SK-N-SH (cell line): Measurements from ENCODE around the gene UBE2E3. TPM values are rescaled to one million over a fixed set of nuclear protein-coding genes. Genes with fewer than 3 reads are reported as not detected.
A peak's percentile ranks its signal among the peaks of the same experiment; 100 is the strongest.

Source experiments
- CTCF ChIA-PET: fragments of 300-600, 350-600 bp; formaldehyde crosslinking; extraction: SDS; loops from one replicate; lab custom pipeline; 2021; lab: Yijun Ruan, JAX
- POLR2A ChIA-PET: fragments of 350-600 bp; sonication (Branson Sonifier 250); formaldehyde crosslinking; extraction: SDS; loops from one replicate; lab custom pipeline; 2020; ENCODE audit warnings: antibody characterized with exemption, inconsistent platforms; lab: Yijun Ruan, JAX
- DNase-seq: peaks from one replicate; pipeline ENCODE4 v3.0.0; 2012
- H2AFZ ChIP-seq: fragments of 200-600 bp; sonication (generic); 2 replicates; pipeline ENCODE4 v1.8.1; 2016; ENCODE audit warnings: antibody characterized with exemption, mild to moderate bottlenecking, low read depth
- H3F3A ChIP-seq: fragments of 200-600 bp; sonication (generic); replicated peaks from 2 replicates; pipeline ENCODE3; 2016; ENCODE audit warnings: antibody characterized with exemption, mild to moderate bottlenecking; ENCODE audit not compliant: insufficient read depth
- H3K27ac ChIP-seq, 2 experiments: fragments of 200-500 bp in 1 of 2; fragments of 200-600 bp in 1 of 2; sonication (Bioruptor generic) in 1 of 2; sonication (generic), shearing (Covaris generic) in 1 of 2; 2 replicates each; pipeline versions ENCODE4 v1.5.1 to v1.6.1; 2014 to 2016; ENCODE audit warnings: low read depth in 2 of 2, inconsistent platforms in 1 of 2, low read length in 1 of 2, mild to moderate bottlenecking in 1 of 2, mixed read lengths in 1 of 2
- H3K27me3 ChIP-seq: fragments of 200-600 bp; sonication (generic), shearing (Covaris generic); 2 replicates; pipeline ENCODE4 v1.6.1; 2016; ENCODE audit warnings: mixed run types; ENCODE audit not compliant: insufficient read depth
- H3K36me3 ChIP-seq, 2 experiments: fragments of 200-500 bp in 1 of 2; fragments of 200-600 bp in 1 of 2; sonication (Bioruptor generic) in 1 of 2; sonication (generic) in 1 of 2; replicated peaks in 1 of 2; 2 replicates each; pipeline versions ENCODE3 to v1.5.1; 2014 to 2016; ENCODE audit warnings: low read length in 1 of 2, mild to moderate bottlenecking in 1 of 2; ENCODE audit not compliant: insufficient read depth in 2 of 2, control insufficient read depth in 1 of 2
- H3K4me1 ChIP-seq, 2 experiments: fragments of 200-500 bp in 1 of 2; fragments of 200-600 bp in 1 of 2; sonication (Bioruptor generic) in 1 of 2; sonication (generic), shearing (Covaris generic) in 1 of 2; 2 replicates each; pipeline versions ENCODE4 v1.5.1 to v1.6.1; 2014 to 2016; ENCODE audit warnings: low read depth in 1 of 2, low read length in 1 of 2, mixed run types in 1 of 2; ENCODE audit not compliant: insufficient read depth in 2 of 2, control insufficient read depth in 1 of 2
- H3K4me2 ChIP-seq: fragments of 200-600 bp; sonication (generic), shearing (Covaris generic); 2 replicates; pipeline ENCODE4 v1.6.1; 2017; ENCODE audit warnings: mixed run types
- H3K4me3 ChIP-seq, 2 experiments: fragments of 200-500 bp in 1 of 2; fragments of 200-600 bp in 1 of 2; sonication (Bioruptor generic) in 1 of 2; sonication (generic), shearing (Covaris generic) in 1 of 2; 2 replicates each; pipeline versions ENCODE4 v1.5.1 to v1.8.1; 2014 to 2016; ENCODE audit warnings: low read depth in 2 of 2, inconsistent platforms in 1 of 2, low read length in 1 of 2, mild to moderate bottlenecking in 1 of 2, mixed read lengths in 1 of 2, moderate library complexity in 1 of 2
- H3K79me2 ChIP-seq: fragments of 200-600 bp; sonication (generic); 2 replicates; pipeline ENCODE4 v1.8.1; 2017; ENCODE audit warnings: mild to moderate bottlenecking; ENCODE audit not compliant: insufficient read depth
- H3K9ac ChIP-seq: fragments of 200-600 bp; sonication (generic); 2 replicates; pipeline ENCODE4 v1.6.1; 2017; ENCODE audit warnings: mixed run types
- H3K9me2 ChIP-seq: fragments of 200-600 bp; sonication (generic); 2 replicates; pipeline ENCODE4 v1.6.1; 2017; ENCODE audit warnings: mixed run types
- H3K9me3 ChIP-seq: fragments of 200-600 bp; sonication (generic); 2 replicates; pipeline ENCODE4 v1.6.1; 2017; ENCODE audit warnings: mixed run types, mild to moderate bottlenecking, moderate library complexity
- H4K20me1 ChIP-seq: fragments of 200-600 bp; sonication (generic); 2 replicates; pipeline ENCODE4 v1.6.1; 2017; ENCODE audit warnings: mild to moderate bottlenecking, mixed run types; ENCODE audit not compliant: insufficient read depth
- CHD2 ChIP-seq: fragments of 150-350 bp; IDR thresholded peaks from 2 replicates; pipeline ENCODE4 v1.6.1; 2018; ENCODE audit warnings: low read length; ENCODE audit not compliant: partially characterized antibody
- ELF1 ChIP-seq: IDR thresholded peaks from 2 replicates; pipeline ENCODE4 v1.4.0; 2012
- EP300 ChIP-seq, 2 experiments: IDR thresholded peaks; 2 replicates each; pipeline versions ENCODE4 v1.4.0 to v1.6.1; 2012; ENCODE audit warnings: borderline replicate concordance in 1 of 2, low read depth in 1 of 2, low read length in 1 of 2
- FOXJ3 ChIP-seq: sonication (generic); formaldehyde crosslinking; IDR thresholded peaks from 2 replicates; pipeline ENCODE4 v1.5.1; 2020; ENCODE audit warnings: mild to moderate bottlenecking, missing genetic modification reagents
- FOXM1 ChIP-seq: IDR thresholded peaks from 2 replicates; pipeline ENCODE4 v1.4.0; 2012; ENCODE audit warnings: low read depth, mild to moderate bottlenecking
- GATA2 ChIP-seq: sonication (generic); formaldehyde crosslinking; IDR thresholded peaks from 2 replicates; pipeline ENCODE4 v1.5.0; 2020; ENCODE audit warnings: mild to moderate bottlenecking, missing genetic modification reagents
- MXI1 ChIP-seq: IDR thresholded peaks from 2 replicates; pipeline ENCODE4 v1.6.1; 2012; ENCODE audit warnings: mild to moderate bottlenecking, low read depth, low read length, improper control_type of control experiment
- RAD21 ChIP-seq: IDR thresholded peaks from 2 replicates; pipeline ENCODE4 v1.6.1; 2012; ENCODE audit warnings: mild to moderate bottlenecking, low read length
- RCOR1 ChIP-seq: fragments of 150-350 bp; IDR thresholded peaks from 2 replicates; pipeline ENCODE4 v1.6.1; 2017; ENCODE audit warnings: antibody characterized with exemption, low read length
- TCF12 ChIP-seq: IDR thresholded peaks from 2 replicates; pipeline ENCODE4 v1.4.0; 2012
- YY1 ChIP-seq: IDR thresholded peaks from 2 replicates; pipeline ENCODE4 v1.4.0; 2012; ENCODE audit warnings: low read depth, mild to moderate bottlenecking
- WGBS: methylation state at CpG from one replicate; pipeline ENCODE4 v1.1.6; 2017; ENCODE audit warnings: low lambda C conversion rate; 5-methylcytosine and 5-hydroxymethylcytosine counted together
- polyA plus RNA-seq, 3 experiments: library from polyadenylated mRNA; depleted of rRNA; stranded (reverse); fragments of >200 nt; gene quantifications; 2 replicates each; pipeline ENCODE4 v1.2.3, GENCODE V29; 2012
- TF ChIP-seq, protein P1 (sequence below): IDR thresholded peaks from 2 replicates; pipeline ENCODE4 v1.4.0; 2012; ENCODE audit warnings: low read depth, borderline replicate concordance
- TF ChIP-seq, protein P2 (sequence below): IDR thresholded peaks from 2 replicates; pipeline ENCODE4 v1.4.0; 2012; ENCODE audit warnings: low read depth
- TF ChIP-seq, protein P3 (sequence below): IDR thresholded peaks from 2 replicates; pipeline ENCODE4; 2012

UBE2E3 gene
- polyA plus RNA-seq, 1 of the 3 experiments (the other 2 are of a cell fraction) = 62.9 TPM

DNA sequence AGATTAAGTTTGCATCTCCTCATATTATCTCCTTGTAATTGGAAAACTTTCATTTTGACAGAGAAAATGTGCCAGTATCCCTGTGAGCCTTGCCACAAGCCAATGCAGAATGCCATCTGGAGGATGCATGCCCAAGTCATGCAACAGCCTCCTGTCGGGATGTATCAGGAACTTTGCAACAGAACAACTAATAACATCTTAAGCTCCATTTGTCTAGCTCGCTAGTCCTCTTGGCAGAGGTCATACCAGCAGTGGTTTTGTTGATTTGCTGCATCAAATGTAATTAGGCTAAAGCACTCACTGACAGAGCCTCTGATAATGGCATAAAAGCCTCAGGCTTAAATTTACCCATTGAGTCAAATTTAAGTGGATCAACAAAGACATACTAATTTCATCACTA is 125.8 kb downstream of the UBE2E3 start:
- Histone ChIP-seq H3K27me3 (no peaks in the 10 kb centered on the region), H3K9me3 (no peaks in the 10 kb centered on the region), H3K4me1 (peaks cover 16 to 19% of the 10 kb centered on the region in 2 experiments; a peak in 3 of 4 replicates), H3K4me2 (peak overlapping the region; percentile 18; the same call in 1 of the 2 replicates), H3K9me2 (no peaks in the 10 kb centered on the region), H2AFZ (no peak overlapping the region), H3F3A (peaks cover 3% of the 10 kb centered on the region), H4K20me1 (no peaks in the 10 kb centered on the region), H3K36me3 (no peaks in the 10 kb centered on the region), H3K9ac (no peak overlapping the region), H3K27ac (peak overlapping the region; percentile 58 to 91), H3K79me2 (no peaks in the 10 kb centered on the region), H3K4me3 (no peak overlapping the region)
- ChIA-PET CTCF (interaction anchor here (1.3 to 4.0 kb wide), 7 partner anchors 125 to 609 kb away, joined by 3 to 65 read pairs (median 24); partner anchors contain the start of gene ITGA4), POLR2A (no interaction called here)
- DNase-seq = peak; percentile 57
- TF ChIP-seq, protein P1, sequence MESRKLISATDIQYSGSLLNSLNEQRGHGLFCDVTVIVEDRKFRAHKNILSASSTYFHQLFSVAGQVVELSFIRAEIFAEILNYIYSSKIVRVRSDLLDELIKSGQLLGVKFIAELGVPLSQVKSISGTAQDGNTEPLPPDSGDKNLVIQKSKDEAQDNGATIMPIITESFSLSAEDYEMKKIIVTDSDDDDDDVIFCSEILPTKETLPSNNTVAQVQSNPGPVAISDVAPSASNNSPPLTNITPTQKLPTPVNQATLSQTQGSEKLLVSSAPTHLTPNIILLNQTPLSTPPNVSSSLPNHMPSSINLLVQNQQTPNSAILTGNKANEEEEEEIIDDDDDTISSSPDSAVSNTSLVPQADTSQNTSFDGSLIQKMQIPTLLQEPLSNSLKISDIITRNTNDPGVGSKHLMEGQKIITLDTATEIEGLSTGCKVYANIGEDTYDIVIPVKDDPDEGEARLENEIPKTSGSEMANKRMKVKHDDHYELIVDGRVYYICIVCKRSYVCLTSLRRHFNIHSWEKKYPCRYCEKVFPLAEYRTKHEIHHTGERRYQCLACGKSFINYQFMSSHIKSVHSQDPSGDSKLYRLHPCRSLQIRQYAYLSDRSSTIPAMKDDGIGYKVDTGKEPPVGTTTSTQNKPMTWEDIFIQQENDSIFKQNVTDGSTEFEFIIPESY = no peak
- TF ChIP-seq RAD21 (peak; percentile 34), FOXM1 (no peak), TCF12 (peak; percentile 68), ELF1 (no peak), YY1 (no peak), CHD2 (peak; percentile 80), EP300 (IDR thresholded peaks at IDR 0.05; ENCODE audit: borderline replicate concordance in 1 of 2, low read depth in 1 of 2, low read length in 1 of 2) (peak in 1 of 2 experiments; percentile 89; a peak in 2 of 4 replicates), MXI1 (peak; percentile 81; the same call in 1 of the 2 replicates), FOXJ3 (peak; percentile 71; the same call in 1 of the 2 replicates), GATA2 (CRISPR knock-in tag) (peak; percentile 73), RCOR1 (peak; percentile 98)
- TF ChIP-seq, protein P2, sequence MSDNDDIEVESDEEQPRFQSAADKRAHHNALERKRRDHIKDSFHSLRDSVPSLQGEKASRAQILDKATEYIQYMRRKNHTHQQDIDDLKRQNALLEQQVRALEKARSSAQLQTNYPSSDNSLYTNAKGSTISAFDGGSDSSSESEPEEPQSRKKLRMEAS = peak; percentile 65; the same call in 1 of the 2 replicates
- TF ChIP-seq, protein P3, sequence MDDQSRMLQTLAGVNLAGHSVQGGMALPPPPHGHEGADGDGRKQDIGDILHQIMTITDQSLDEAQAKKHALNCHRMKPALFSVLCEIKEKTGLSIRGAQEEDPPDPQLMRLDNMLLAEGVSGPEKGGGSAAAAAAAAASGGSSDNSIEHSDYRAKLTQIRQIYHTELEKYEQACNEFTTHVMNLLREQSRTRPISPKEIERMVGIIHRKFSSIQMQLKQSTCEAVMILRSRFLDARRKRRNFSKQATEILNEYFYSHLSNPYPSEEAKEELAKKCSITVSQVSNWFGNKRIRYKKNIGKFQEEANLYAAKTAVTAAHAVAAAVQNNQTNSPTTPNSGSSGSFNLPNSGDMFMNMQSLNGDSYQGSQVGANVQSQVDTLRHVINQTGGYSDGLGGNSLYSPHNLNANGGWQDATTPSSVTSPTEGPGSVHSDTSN = peak; percentile 41; the same call in 1 of the 2 replicates
- WGBS = 43% methylated on average over 2 of the region's 2 CpGs
